ENCODE results near the gene DIPK1C. TPM values are rescaled to one million over a fixed set of nuclear protein-coding genes. Genes with fewer than 3 reads are reported as not detected.

DIPK1C gene
- total and polyA plus RNA-seq, 9 of the 15 experiments (the other 6 are each of a cell fraction or from before 2014, with no cell fraction given): 0.04 to 0.32 (median 0.15) TPM; not detected in 2

GRCh38 chr18:74465775-74466174 lies 8.7 kb upstream of the DIPK1C start:
- DNase-seq (ENCODE audit: extremely low read depth in 1 of 4, low spot score in 3 of 4): no peak
- no peak overlapping the region for H3K4me2 ChIP-seq (ENCODE audit: insufficient read depth, low read length)
- ChIA-PET POLR2A (no interaction called here), CTCF (ENCODE audit: low intra/inter-chr PET ratio) (no interaction called here)
- H4K20me1 ChIP-seq (replicated peaks; ENCODE audit: control insufficient read depth, insufficient read depth, low read length): no peaks in the 10 kb centered on the region
- 45% methylated on average over 4 of the region's 4 CpGs for WGBS (ENCODE audit: insufficient coverage, low coverage, missing lambda C conversion rate)
- H3K9ac ChIP-seq (ENCODE audit: insufficient read depth in 1 of 2, low read depth in 2 of 2, low read length in 2 of 2): no peak overlapping the region
- in situ Hi-C loops (cut with MboI) (no loop called here), intact Hi-C loops (cut with micrococcal nuclease) (no loop called here)
- H3K4me3 ChIP-seq: no peak overlapping the region
- no peak overlapping the region for H3K27ac ChIP-seq (ENCODE audit: extremely low read depth, low read depth, low read length)
- no peak for TF ChIP-seq BRD9 (IDR thresholded peaks at IDR 0.05; ENCODE audit: low read depth, partially characterized antibody)
- no peak for TF ChIP-seq HIVEP1 (CRISPR knock-in tag; IDR thresholded peaks at IDR 0.05)
- TF ChIP-seq JUND (IDR thresholded peaks at IDR 0.05; ENCODE audit: borderline replicate concordance, low read depth, low read length): no peak
- TF ChIP-seq JUND (tag; IDR thresholded peaks at IDR 0.05; ENCODE audit: borderline replicate concordance, low read depth, low read length): no peak
- TF ChIP-seq POLR2A (conservative IDR thresholded peaks at IDR 0.05): no peak
- TF ChIP-seq SMC3 (conservative IDR thresholded peaks at IDR 0.05; ENCODE audit: insufficient read depth, low read depth, low read length): no peak
- no peak for TF ChIP-seq E2F5 (CRISPR knock-in tag; IDR thresholded peaks at IDR 0.05)
- TF ChIP-seq CEBPB (tag; IDR thresholded peaks at IDR 0.05): no peak
- TF ChIP-seq FOS (IDR thresholded peaks at IDR 0.05; ENCODE audit: extremely low read depth, insufficient read length): no peak
- no peak for TF ChIP-seq ZSCAN32 (CRISPR knock-in tag; IDR thresholded peaks at IDR 0.05)
- no peaks in the 10 kb centered on the region; a peak in 1 of 5 replicates for H3K27me3 ChIP-seq (ENCODE audit: control insufficient read depth in 2 of 2, insufficient read depth in 2 of 2, low read length in 2 of 2)
- no peaks in the 10 kb centered on the region for H3K9me3 ChIP-seq (replicated peaks; ENCODE audit: control insufficient read depth, insufficient read depth, low read depth, low read length)
- no TSS peak for BruUV-seq (replicated peaks)
- FAIRE-seq: no peak
- no peaks in the 10 kb centered on the region for H3K9me1 ChIP-seq (ENCODE audit: control insufficient read depth, insufficient read depth, low read length)
- no peak for ATAC-seq
- H3K4me1 ChIP-seq (replicated peaks in 1 of 2; ENCODE audit: control insufficient read depth in 2 of 2, insufficient read depth in 2 of 2, low read length in 2 of 2): no peaks in the 10 kb centered on the region; a peak in 1 of 5 replicates
- no peak overlapping the region for H2AFZ ChIP-seq (ENCODE audit: low read depth, low read length)
- H3K79me2 ChIP-seq (ENCODE audit: control insufficient read depth, insufficient read depth, low read length): no peaks in the 10 kb centered on the region
- no peaks in the 10 kb centered on the region for H3K36me3 ChIP-seq (ENCODE audit: control insufficient read depth, insufficient read depth, low read length)
